HS-27A (cell line): Measurements from ENCODE around the gene LRIT1.
A peak's percentile ranks its signal among the peaks of the same experiment; 100 is the strongest.
"Not testable (repeated sequence)": the region's sequence is repeated elsewhere in the genome, so short reads cannot be mapped to it uniquely, and the experiment has no call there.

Experiments
- DNase-seq: peaks from one replicate; pipeline ENCODE4 v3.0.0-alpha.2; 2012; ENCODE audit warnings: low read depth, missing footprints

The LRIT1 gene

GRCh38 chr10:84241185-84241790 is at the start of gene LRIT1:
Gene LRIT1 (minus strand): TSS chr10:84241546. CDS start chr10:84241439, 107 bp downstream.
- no peak for DNase-seq

- DNase-seq: no peak
Observed at GRCh38 chr10:84290235-84290634, 48.9 kb upstream of the LRIT1 start.

GRCh38 chr10:84289521-84290200 is 48.3 kb upstream of the LRIT1 start:
- DNase-seq: no peak

GRCh38 chr10:84288151-84288550 is 46.8 kb upstream of the LRIT1 start:
- DNase-seq: no peak

- no peak for DNase-seq
Observed at GRCh38 chr10:84286695-84287094, 45.3 kb upstream of the LRIT1 start.

GRCh38 chr10:84279876-84280475 is 38.6 kb upstream of the LRIT1 start:
- DNase-seq: not testable (repeated sequence)

- DNase-seq: no peak
Observed at GRCh38 chr10:84270708-84271107, 29.4 kb upstream of the LRIT1 start.

GRCh38 chr10:84269773-84270172 is 28.4 kb upstream of the LRIT1 start:
- peak; percentile 48 for DNase-seq

- no peak for DNase-seq
Observed at GRCh38 chr10:84269162-84269561, 27.8 kb upstream of the LRIT1 start.

- peak; percentile 24 for DNase-seq
Observed at GRCh38 chr10:84267503-84268126, 26.3 kb upstream of the LRIT1 start.

GRCh38 chr10:84265418-84265817 is 24.1 kb upstream of the LRIT1 start:
- DNase-seq: no peak

GRCh38 chr10:84264611-84265141 is 23.3 kb upstream of the LRIT1 start:
- peak; percentile 31 for DNase-seq

GRCh38 chr10:84263716-84264115 is 22.4 kb upstream of the LRIT1 start:
- no peak for DNase-seq

GRCh38 chr10:84262190-84262956 is 21.0 kb upstream of the LRIT1 start:
- no peak for DNase-seq

GRCh38 chr10:84261236-84261915 is 20.0 kb upstream of the LRIT1 start:
- no peak for DNase-seq

GRCh38 chr10:84258034-84258695 is 16.8 kb upstream of the LRIT1 start:
- DNase-seq: no peak

GRCh38 chr10:84257343-84258020 is 16.1 kb upstream of the LRIT1 start:
- no peak for DNase-seq

GRCh38 chr10:84256510-84257342 is 15.4 kb upstream of the LRIT1 start:
- DNase-seq: peak; percentile 24
